GM11168 (cell line): Measurements from ENCODE around the gene HDDC3.

Experiments used
- in situ Hi-C: fragments of 300-500 bp; cut with MboI; formaldehyde crosslinking; loops from one replicate; pipeline ENCODE4 v1.12.0; 2022; ENCODE audit warnings: low sequenced_read_pairs; ENCODE audit not compliant: unreplicated experiment

HDDC3 gene

GRCh38 chr15:90882781-90883525 lies 49.4 kb downstream of the HDDC3 start:
- in situ Hi-C loops = loop anchor here (25.0 kb wide), 1 partner anchor 571 kb away; no protein-coding TSS in a partner anchor

DNA sequence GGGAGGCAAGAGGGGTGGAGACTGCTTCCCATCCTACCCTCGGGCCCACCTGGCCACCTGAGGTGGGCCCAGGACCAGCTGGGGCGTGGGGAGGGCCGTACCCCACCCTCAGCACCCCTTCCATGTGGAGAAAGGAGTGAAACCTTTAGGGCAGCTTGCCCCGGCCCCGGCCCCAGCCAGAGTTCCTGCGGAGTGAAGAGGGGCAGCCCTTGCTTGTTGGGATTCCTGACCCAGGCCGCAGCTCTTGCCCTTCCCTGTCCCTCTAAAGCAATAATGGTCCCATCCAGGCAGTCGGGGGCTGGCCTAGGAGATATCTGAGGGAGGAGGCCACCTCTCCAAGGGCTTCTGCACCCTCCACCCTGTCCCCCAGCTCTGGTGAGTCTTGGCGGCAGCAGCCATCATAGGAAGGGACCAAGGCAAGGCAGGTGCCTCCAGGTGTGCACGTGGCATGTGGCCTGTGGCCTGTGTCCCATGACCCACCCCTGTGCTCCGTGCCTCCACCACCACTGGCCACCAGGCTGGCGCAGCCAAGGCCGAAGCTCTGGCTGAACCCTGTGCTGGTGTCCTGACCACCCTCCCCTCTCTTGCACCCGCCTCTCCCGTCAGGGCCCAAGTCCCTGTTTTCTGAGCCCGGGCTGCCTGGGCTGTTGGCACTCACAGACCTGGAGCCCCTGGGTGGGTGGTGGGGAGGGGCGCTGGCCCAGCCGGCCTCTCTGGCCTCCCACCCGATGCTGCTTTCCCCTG lies 50.2 kb downstream of the HDDC3 start:
- in situ Hi-C loops = loop anchor here (25.0 kb wide), 1 partner anchor 570 kb away; no protein-coding TSS in a partner anchor

DNA sequence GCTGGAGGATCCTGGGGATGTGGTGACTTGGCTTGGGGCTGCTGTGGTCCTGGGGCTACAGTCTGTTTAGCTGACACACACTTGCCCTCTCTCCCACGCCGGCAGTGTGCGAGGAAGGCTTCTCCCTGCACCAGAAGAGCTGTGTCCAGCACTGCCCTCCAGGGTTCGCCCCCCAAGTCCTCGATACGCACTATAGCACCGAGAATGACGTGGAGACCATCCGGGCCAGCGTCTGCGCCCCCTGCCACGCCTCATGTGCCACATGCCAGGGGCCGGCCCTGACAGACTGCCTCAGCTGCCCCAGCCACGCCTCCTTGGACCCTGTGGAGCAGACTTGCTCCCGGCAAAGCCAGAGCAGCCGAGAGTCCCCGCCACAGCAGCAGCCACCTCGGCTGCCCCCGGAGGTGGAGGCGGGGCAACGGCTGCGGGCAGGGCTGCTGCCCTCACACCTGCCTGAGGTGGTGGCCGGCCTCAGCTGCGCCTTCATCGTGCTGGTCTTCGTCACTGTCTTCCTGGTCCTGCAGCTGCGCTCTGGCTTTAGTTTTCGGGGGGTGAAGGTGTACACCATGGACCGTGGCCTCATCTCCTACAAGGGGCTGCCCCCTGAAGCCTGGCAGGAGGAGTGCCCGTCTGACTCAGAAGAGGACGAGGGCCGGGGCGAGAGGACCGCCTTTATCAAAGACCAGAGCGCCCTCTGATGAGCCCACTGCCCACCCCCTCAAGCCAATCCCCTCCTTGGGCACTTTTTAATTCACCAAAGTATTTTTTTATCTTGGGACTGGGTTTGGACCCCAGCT lies 51.0 kb downstream of the HDDC3 start:
- in situ Hi-C loops = loop anchor here (25.0 kb wide), 1 partner anchor 569 kb away; no protein-coding TSS in a partner anchor

- in situ Hi-C loops = loop anchor here (25.0 kb wide), 1 partner anchor 568 kb away; no protein-coding TSS in a partner anchor
Measured at GRCh38 chr15:90880381-90881145, 51.8 kb downstream of the HDDC3 start.
